Germinal center (tissue), 1 donor: ENCODE results near the gene RRP1.
"Not testable (repeated sequence)": the region's sequence is repeated elsewhere in the genome, so short reads cannot be mapped to it uniquely, and the experiment has no call there.

Source experiments
- DNase-seq: peaks from one replicate; pipeline ENCODE4 v3.0.0; 2012; ENCODE audit warnings: mixed read lengths, low spot score

The RRP1 gene

GRCh38 chr21:43817157-43818086 lies 28.0 kb downstream of the RRP1 start:
- DNase-seq = no peak

- DNase-seq = no peak
Measured at GRCh38 chr21:43818685-43819084, 29.3 kb downstream of the RRP1 start.

- DNase-seq = no peak
Measured at GRCh38 chr21:43819511-43820405, 30.4 kb downstream of the RRP1 start.

- DNase-seq = no peak
Measured at GRCh38 chr21:43820466-43820865, 31.1 kb downstream of the RRP1 start.

GRCh38 chr21:43822166-43822565 lies 32.8 kb downstream of the RRP1 start:
- not testable (repeated sequence) for DNase-seq

GRCh38 chr21:43822741-43823140 lies 33.4 kb downstream of the RRP1 start:
- not testable (repeated sequence) for DNase-seq

GRCh38 chr21:43824333-43825241 lies 35.2 kb downstream of the RRP1 start:
- DNase-seq = no peak

GRCh38 chr21:43825242-43825935 lies 36.0 kb downstream of the RRP1 start:
- no peak for DNase-seq

GRCh38 chr21:43825936-43826622 lies 36.7 kb downstream of the RRP1 start:
- no peak for DNase-seq

GRCh38 chr21:43826623-43826974 lies 37.2 kb downstream of the RRP1 start:
- no peak for DNase-seq

- DNase-seq = no peak
Measured at GRCh38 chr21:43827015-43827611, 37.7 kb downstream of the RRP1 start.

GRCh38 chr21:43829161-43829560 lies 39.8 kb downstream of the RRP1 start:
- no peak for DNase-seq

- no peak for DNase-seq
Measured at GRCh38 chr21:43829575-43830119, 40.3 kb downstream of the RRP1 start.

GRCh38 chr21:43832158-43832550 lies 42.8 kb downstream of the RRP1 start:
- DNase-seq = no peak

GRCh38 chr21:43832648-43833047 lies 43.3 kb downstream of the RRP1 start:
- no peak for DNase-seq

GRCh38 chr21:43834146-43834905 lies 44.9 kb downstream of the RRP1 start:
- DNase-seq = no peak

- no peak for DNase-seq
Measured at GRCh38 chr21:43835050-43835449, 45.7 kb downstream of the RRP1 start.

GRCh38 chr21:43835861-43836260 lies 46.5 kb downstream of the RRP1 start:
- no peak for DNase-seq

GRCh38 chr21:43836616-43837015 lies 47.2 kb downstream of the RRP1 start:
- DNase-seq = no peak
